HEK293T (cell line): ENCODE results near the gene NUDT16.

ENCODE experiments used
- ARNT ChIP-seq: fragments of 450-650 bp; IDR thresholded peaks from 2 replicates; pipeline ENCODE4 v1.6.1; 2017; ENCODE audit warnings: mild to moderate bottlenecking
- BHLHE40 ChIP-seq: fragments of 450-650 bp; IDR thresholded peaks from 2 replicates; pipeline ENCODE4 v1.6.1; 2016; ENCODE audit warnings: mild to moderate bottlenecking, moderate library complexity, borderline replicate concordance
- ELF4 ChIP-seq: fragments of 450-650 bp; IDR thresholded peaks from 2 replicates; pipeline ENCODE4 v1.6.1; 2017; ENCODE audit warnings: antibody characterized with exemption
- FOXA1 ChIP-seq: fragments of 450-650 bp; IDR thresholded peaks from 2 replicates; pipeline ENCODE4 v1.6.1; 2016; ENCODE audit warnings: mild to moderate bottlenecking
- FOXK2 ChIP-seq: fragments of 450-650 bp; IDR thresholded peaks from 2 replicates; pipeline ENCODE4 v1.6.1; 2016; ENCODE audit warnings: mild to moderate bottlenecking
- FOXM1 ChIP-seq: fragments of 450-650 bp; IDR thresholded peaks from 2 replicates; pipeline ENCODE4 v1.6.1; 2017; ENCODE audit warnings: mild to moderate bottlenecking, borderline replicate concordance
- L3MBTL2 ChIP-seq: fragments of 450-650 bp; conservative IDR thresholded peaks from 2 replicates; pipeline ENCODE4 v1.6.1; 2016; ENCODE audit warnings: mild to moderate bottlenecking
- LEF1 ChIP-seq: fragments of 450-650 bp; IDR thresholded peaks from 2 replicates; pipeline ENCODE4 v1.6.1; 2017; ENCODE audit warnings: mild to moderate bottlenecking, borderline replicate concordance
- NFRKB ChIP-seq: fragments of 450-650 bp; IDR thresholded peaks from 2 replicates; pipeline ENCODE4 v1.6.1; 2016; ENCODE audit warnings: mild to moderate bottlenecking, moderate library complexity
- PKNOX1 ChIP-seq: fragments of 450-650 bp; IDR thresholded peaks from 2 replicates; pipeline ENCODE4 v1.6.1; 2016
- SP1 ChIP-seq: fragments of 450-650 bp; IDR thresholded peaks from 2 replicates; pipeline ENCODE4 v1.6.1; 2017
- SUZ12 ChIP-seq: fragments of 450-650 bp; IDR thresholded peaks from 2 replicates; pipeline ENCODE4 v1.6.1; 2016; ENCODE audit warnings: mild to moderate bottlenecking
- TARDBP ChIP-seq: fragments of 450-650 bp; IDR thresholded peaks from 2 replicates; pipeline ENCODE4 v1.6.1; 2016

GRCh38 chr3:131435000-131435399 is 53.4 kb downstream of the NUDT16 start:
- TF ChIP-seq SUZ12 (no peak), FOXK2 (no peak), PKNOX1 (no peak), ELF4 (no peak), BHLHE40 (no peak), SP1 (no peak), L3MBTL2 (no peak), NFRKB (no peak), ARNT (no peak), FOXM1 (no peak), FOXA1 (no peak), TARDBP (no peak), LEF1 (no peak)
